Astrocyte (in vitro differentiated cells and primary cell): Measurements from ENCODE around the gene CCDC12.

Experiments used
- CTCF ChIP-seq: IDR thresholded peaks from 2 replicates; pipeline ENCODE4 v1.5.1; 2011; ENCODE audit warnings: low read depth, mild to moderate bottlenecking, inconsistent platforms, low read length, moderate library complexity; ENCODE audit not compliant: insufficient read depth
- EZH2 ChIP-seq: IDR thresholded peaks from 2 replicates; pipeline ENCODE4 v1.6.1; 2012; ENCODE audit warnings: mild to moderate bottlenecking, low read length, inconsistent platforms; ENCODE audit not compliant: insufficient read depth

- no peak for TF ChIP-seq CTCF
- TF ChIP-seq EZH2: no peak
Measured at GRCh38 chr3:46954178-46954577, 22.4 kb downstream of the CCDC12 start.
